Lower leg skin (tissue), 3 donors: ENCODE data around the gene CTAGE4.
"Not testable (repeated sequence)": the region's sequence is repeated elsewhere in the genome, so short reads cannot be mapped to it uniquely, and the experiment has no call there.

Source experiments
- CTCF ChIP-seq, 3 donors: fragments of 450-650 bp; IDR thresholded peaks; one replicate each; pipeline ENCODE4 v1.5.1; 2016; ENCODE audit warnings: antibody characterized with exemption in 3 of 3, mild to moderate bottlenecking in 3 of 3, moderate library complexity in 2 of 3
- POLR2A ChIP-seq, 2 donors: fragments of 450-650 bp; IDR thresholded peaks; one replicate each; pipeline ENCODE4 v1.6.1; 2016 to 2017; ENCODE audit warnings: antibody characterized with exemption in 2 of 2, mild to moderate bottlenecking in 1 of 2, moderate library complexity in 1 of 2

GRCh38 chr7:144198934-144199333 is 15.7 kb downstream of the CTAGE4 start:
- not testable (repeated sequence) for TF ChIP-seq CTCF, POLR2A (IDR thresholded peaks at IDR 0.05)
